Osteocyte (in vitro differentiated cells): ENCODE results near the gene DENND4C. TPM values are rescaled to one million over a fixed set of nuclear protein-coding genes. Genes with fewer than 3 reads are reported as not detected.
A peak's percentile ranks its signal among the peaks of the same experiment; 100 is the strongest.

Source experiments
- DNase-seq: peaks from one replicate; pipeline ENCODE4 v3.0.0; 2021; ENCODE audit warnings: mixed read lengths; ENCODE audit not compliant: unreplicated experiment; ENCODE audit errors: extremely low spot score
- H3K27ac Mint-ChIP-seq: one replicate; pipeline ENCODE4 v1.8.0; 2021; ENCODE audit warnings: mild to moderate bottlenecking, mixed read lengths; ENCODE audit not compliant: unreplicated experiment
- H3K27me3 Mint-ChIP-seq: one replicate; pipeline ENCODE4 v1.8.0; 2021; ENCODE audit warnings: mixed read lengths; ENCODE audit not compliant: unreplicated experiment
- H3K36me3 Mint-ChIP-seq: one replicate; pipeline ENCODE4 v1.8.0; 2021; ENCODE audit warnings: mixed read lengths; ENCODE audit not compliant: unreplicated experiment
- H3K4me1 Mint-ChIP-seq: one replicate; pipeline ENCODE4 v1.8.0; 2021; ENCODE audit warnings: mixed read lengths; ENCODE audit not compliant: unreplicated experiment
- H3K4me3 Mint-ChIP-seq: one replicate; pipeline ENCODE4 v1.8.0; 2021; ENCODE audit warnings: mild to moderate bottlenecking, moderate library complexity, mixed read lengths; ENCODE audit not compliant: unreplicated experiment
- H3K9me3 Mint-ChIP-seq: one replicate; pipeline ENCODE4 v1.8.0; 2021; ENCODE audit warnings: mixed read lengths; ENCODE audit not compliant: unreplicated experiment
- total RNA-seq: library from RNA; stranded (reverse); gene quantifications from 2 replicates; pipeline ENCODE4 v1.2.1, GENCODE V29; 2021
- TF ChIP-seq, protein P1 (sequence below): fragments of 200-600 bp; sonication (generic); IDR thresholded peaks from 2 replicates; pipeline ENCODE4 v1.5.0; 2021; ENCODE audit warnings: antibody characterized with exemption, mild to moderate bottlenecking, moderate library complexity

The DENND4C gene
- total RNA-seq, 1 donor from 2014 or later, result 41.3 TPM

DNA sequence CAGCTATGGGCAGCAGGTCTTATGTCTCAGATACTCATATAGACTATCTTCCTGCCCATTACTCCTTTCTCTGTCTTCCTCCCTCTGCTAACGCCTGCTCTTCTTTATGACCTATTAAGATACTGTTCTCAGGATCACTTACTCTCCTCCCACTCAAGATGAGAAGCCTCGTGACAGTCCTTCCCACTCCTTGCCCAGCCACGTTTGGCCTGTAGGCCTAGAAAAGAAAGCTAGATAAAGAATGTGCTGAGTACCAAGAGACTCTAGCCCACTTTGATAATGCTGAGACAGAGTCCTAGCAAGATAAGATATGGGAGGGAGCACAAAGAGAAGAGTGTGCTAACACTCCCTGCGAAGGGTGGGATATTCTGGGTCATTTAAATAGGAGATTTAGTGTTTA lies 6.8 kb upstream of the DENND4C start:
- TF ChIP-seq, protein P1, sequence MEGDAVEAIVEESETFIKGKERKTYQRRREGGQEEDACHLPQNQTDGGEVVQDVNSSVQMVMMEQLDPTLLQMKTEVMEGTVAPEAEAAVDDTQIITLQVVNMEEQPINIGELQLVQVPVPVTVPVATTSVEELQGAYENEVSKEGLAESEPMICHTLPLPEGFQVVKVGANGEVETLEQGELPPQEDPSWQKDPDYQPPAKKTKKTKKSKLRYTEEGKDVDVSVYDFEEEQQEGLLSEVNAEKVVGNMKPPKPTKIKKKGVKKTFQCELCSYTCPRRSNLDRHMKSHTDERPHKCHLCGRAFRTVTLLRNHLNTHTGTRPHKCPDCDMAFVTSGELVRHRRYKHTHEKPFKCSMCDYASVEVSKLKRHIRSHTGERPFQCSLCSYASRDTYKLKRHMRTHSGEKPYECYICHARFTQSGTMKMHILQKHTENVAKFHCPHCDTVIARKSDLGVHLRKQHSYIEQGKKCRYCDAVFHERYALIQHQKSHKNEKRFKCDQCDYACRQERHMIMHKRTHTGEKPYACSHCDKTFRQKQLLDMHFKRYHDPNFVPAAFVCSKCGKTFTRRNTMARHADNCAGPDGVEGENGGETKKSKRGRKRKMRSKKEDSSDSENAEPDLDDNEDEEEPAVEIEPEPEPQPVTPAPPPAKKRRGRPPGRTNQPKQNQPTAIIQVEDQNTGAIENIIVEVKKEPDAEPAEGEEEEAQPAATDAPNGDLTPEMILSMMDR, result no peak
- Mint-ChIP-seq H3K27me3 (no peaks in the 10 kb centered on the region), H3K4me1 (no peaks in the 10 kb centered on the region), H3K27ac (no peak overlapping the region), H3K9me3 (no peaks in the 10 kb centered on the region), H3K4me3 (no peak overlapping the region), H3K36me3 (no peaks in the 10 kb centered on the region)
- no peak for DNase-seq

DNA sequence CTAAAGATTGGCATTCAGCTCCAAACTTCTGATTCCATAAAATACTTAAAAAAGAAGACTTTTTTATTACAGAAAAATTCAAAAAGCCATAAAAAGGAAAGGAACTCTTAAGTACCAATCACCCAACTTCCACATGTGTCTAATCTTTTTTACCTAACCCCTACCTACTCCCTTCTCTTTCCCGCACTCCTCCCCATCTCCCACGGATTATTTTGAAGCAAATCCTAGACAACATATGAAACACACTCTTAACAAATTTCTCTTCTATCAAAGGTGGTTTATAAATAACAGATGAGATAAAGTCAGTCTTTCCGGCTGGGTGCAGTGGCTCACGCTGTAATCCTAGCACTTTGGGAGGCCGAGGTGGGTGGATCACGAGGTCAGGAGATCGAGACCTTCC lies 5.9 kb upstream of the DENND4C start:
- H3K36me3 Mint-ChIP-seq, result no peaks in the 10 kb centered on the region
- H3K4me1 Mint-ChIP-seq, result peaks cover 5% of the 10 kb centered on the region
- TF ChIP-seq, protein P1, result no peak
- H3K4me3 Mint-ChIP-seq, result no peak overlapping the region
- no peaks in the 10 kb centered on the region for H3K27me3 Mint-ChIP-seq
- no peak overlapping the region for H3K27ac Mint-ChIP-seq
- no peaks in the 10 kb centered on the region for H3K9me3 Mint-ChIP-seq
- DNase-seq, result no peak

DNA sequence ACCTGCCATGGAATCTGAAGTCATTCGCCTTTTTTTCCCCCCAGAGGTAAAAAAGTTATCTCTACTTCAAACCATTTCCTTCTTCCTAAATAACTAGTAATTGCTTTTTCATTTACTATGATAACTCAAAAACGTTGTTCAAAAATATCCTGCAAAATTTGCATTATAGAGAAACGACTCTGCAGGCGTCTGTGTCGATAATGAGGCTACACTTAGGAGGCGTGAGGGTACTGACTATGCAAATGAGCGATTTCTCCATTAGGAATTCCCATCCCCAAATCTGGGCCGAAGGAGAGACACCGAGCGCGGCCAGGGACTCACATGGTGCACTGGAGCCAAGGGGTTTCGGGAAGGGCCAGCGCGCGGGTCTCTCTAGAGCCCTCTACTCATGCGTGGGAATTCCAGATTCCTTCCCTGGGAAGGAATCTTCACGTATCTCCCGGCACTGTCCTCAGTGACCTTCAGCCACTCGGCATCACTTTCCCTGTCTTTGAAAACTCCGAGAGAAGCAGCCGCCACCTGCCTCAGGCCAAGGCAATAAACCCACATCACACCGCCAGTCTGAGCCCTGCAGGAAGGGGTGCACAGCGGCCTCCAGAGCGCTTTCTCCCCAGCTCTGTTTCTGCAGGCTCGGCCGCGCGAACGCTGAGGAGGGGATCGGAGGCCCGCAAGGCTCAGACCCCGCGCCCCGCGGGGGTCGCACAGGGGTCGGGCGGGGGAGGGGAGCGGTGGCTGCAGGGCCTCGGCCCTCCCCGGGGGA lies 718 bp upstream of the DENND4C start:
- peak; percentile 89 for DNase-seq
- peak overlapping the region; percentile 86 for H3K27ac Mint-ChIP-seq
- peak overlapping the region; percentile 87 for H3K4me3 Mint-ChIP-seq
- H3K36me3 Mint-ChIP-seq, result no peaks in the 10 kb centered on the region
- peaks cover 10% of the 10 kb centered on the region for H3K4me1 Mint-ChIP-seq
- TF ChIP-seq, protein P1, result no peak
- no peaks in the 10 kb centered on the region for H3K9me3 Mint-ChIP-seq
- H3K27me3 Mint-ChIP-seq, result no peaks in the 10 kb centered on the region

DNA sequence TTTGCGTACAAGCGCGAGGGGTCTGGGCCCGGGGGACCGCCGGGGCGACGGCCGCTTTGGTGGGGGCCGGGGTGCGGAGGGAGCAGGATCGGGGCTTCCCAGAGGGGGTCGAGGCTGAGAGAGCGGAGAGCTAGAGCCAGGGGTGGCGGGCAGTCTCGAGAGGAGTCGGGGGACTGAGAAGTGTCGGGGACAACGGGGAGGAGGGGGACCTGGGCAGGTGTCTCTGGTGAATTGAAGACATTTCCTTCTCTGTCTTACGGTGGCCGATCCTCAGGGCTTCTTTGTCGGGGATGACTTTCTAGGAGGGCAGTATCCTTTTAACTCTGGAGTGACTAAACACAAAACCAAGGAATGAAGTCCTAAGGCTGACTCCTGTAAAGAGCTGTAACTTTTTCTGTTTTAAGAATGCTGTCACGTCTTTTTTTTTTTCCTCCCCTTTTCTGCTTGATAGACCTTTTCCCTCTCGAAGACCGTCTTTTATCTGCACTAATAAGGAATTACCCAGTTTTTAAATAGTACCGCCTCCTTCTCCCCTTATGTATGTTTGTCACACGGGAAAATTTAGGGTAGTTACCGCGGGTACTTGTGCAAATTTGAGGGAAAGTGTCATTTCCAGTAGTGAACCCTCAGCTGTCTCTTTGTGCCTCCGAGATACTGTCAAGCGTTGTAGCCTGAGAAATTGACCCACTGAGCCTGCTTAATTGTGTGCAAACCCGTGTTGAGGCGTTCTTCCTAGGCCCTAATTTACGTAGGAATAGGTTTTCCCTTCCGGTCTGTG lies 822 bp downstream of the DENND4C start:
- no peak overlapping the region for H3K4me3 Mint-ChIP-seq
- no peaks in the 10 kb centered on the region for H3K27me3 Mint-ChIP-seq
- H3K36me3 Mint-ChIP-seq, result no peaks in the 10 kb centered on the region
- H3K9me3 Mint-ChIP-seq, result no peaks in the 10 kb centered on the region
- no peak for DNase-seq
- peaks cover 11% of the 10 kb centered on the region for H3K4me1 Mint-ChIP-seq
- H3K27ac Mint-ChIP-seq, result no peak overlapping the region
- TF ChIP-seq, protein P1, result no peak
